GM19397 (cell line): ENCODE data around the gene FAM83G.

Source experiments
- ATAC-seq: cut with Tn5 transposase; IDR thresholded peaks from one replicate; pipeline ENCODE4 v1.9.1; 2021; ENCODE audit warnings: mild to moderate bottlenecking, moderate library complexity; ENCODE audit not compliant: unreplicated experiment

Gene FAM83G

GRCh38 chr17:18991531-18992315 lies 12.8 kb downstream of the FAM83G start:
- ATAC-seq, result no peak

- no peak for ATAC-seq
Measured at GRCh38 chr17:18990331-18990730, 14.2 kb downstream of the FAM83G start.

DNA sequence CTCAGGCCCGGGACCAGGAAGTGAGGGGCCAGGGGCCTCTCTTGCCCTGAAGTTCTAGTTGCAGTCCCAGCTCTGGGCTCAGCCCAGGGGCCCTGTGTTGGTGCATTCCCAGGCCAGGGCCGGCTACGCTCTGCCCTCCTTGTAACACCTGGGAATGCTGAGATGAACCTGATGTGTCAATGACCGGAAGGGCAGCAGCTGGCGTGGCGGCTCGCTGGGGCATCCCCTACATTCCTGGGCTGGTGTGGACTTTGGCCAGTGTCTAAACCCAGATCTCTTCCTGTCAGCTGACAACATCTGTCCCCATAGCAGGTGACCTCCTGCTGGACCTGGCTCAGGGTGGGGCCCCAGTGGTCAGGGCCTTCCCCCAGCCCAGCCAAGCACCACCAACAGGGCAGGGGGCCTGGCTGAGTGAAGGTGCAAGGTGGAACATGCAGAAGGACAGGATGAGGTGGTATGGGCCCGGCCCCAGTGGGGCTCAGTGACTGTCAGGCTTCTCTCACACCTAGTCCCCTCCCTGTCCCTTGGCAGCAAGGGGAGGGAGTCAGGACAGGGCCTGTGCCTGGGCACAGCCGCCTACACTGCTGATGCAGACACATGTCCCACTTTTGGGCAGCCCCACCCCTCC lies 15.9 kb downstream of the FAM83G start:
- ATAC-seq, result no peak

GRCh38 chr17:18987862-18988545 lies 16.6 kb downstream of the FAM83G start:
- ATAC-seq, result no peak

DNA sequence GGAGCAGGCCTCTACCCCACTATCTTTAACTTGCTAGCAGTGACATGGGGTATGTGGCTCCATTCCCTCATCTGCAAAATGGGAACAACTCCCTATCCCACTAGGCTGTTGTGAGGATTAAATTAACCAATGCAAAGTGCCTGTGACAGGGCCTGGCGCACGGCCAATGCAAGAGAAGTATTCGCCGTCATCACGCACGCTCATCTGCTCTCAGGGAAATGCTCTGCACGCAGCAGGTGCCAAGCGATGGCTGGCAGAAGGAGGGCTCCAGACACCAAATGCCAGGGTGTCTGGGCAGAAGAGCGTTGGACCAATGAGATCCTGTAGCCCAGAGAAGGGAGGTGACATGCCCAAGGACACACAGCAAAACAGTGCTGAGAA lies 17.3 kb downstream of the FAM83G start:
- no peak for ATAC-seq

DNA sequence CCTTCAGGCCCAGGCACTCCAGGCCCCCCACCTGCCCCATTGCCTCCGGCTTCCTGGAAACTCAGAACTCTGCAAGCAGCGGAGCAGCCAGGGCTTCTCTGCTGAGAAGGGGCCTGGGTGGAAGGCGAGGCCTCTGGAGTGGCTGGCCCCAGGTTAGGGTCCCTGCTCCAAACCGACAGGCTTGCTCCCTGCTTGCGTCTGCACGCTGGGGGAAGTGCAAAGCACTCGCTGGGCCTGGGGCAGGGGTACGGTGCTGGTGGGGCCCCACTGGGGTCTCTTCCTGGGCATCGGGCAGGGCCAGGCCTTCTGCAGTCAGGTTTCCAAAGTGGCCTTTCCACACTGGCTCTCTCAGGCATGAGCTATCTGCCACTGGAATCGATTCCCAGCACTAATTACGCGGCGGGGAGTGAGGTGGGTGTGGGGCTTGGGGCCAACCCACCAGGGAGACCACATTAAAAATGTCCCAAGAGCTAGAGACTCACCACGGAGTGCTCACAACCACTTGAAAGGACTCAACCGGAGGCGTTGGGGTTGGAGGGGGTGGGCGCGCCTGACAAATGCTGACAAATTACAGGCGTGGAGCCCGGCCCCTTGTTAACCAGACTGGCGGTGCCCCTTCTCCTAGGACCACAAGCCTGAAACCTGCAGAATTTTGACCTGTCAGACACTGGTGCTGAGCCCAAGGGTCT lies 17.9 kb downstream of the FAM83G start:
- no peak for ATAC-seq

GRCh38 chr17:18985475-18985874 lies 19.1 kb downstream of the FAM83G start:
- ATAC-seq, result no peak

DNA sequence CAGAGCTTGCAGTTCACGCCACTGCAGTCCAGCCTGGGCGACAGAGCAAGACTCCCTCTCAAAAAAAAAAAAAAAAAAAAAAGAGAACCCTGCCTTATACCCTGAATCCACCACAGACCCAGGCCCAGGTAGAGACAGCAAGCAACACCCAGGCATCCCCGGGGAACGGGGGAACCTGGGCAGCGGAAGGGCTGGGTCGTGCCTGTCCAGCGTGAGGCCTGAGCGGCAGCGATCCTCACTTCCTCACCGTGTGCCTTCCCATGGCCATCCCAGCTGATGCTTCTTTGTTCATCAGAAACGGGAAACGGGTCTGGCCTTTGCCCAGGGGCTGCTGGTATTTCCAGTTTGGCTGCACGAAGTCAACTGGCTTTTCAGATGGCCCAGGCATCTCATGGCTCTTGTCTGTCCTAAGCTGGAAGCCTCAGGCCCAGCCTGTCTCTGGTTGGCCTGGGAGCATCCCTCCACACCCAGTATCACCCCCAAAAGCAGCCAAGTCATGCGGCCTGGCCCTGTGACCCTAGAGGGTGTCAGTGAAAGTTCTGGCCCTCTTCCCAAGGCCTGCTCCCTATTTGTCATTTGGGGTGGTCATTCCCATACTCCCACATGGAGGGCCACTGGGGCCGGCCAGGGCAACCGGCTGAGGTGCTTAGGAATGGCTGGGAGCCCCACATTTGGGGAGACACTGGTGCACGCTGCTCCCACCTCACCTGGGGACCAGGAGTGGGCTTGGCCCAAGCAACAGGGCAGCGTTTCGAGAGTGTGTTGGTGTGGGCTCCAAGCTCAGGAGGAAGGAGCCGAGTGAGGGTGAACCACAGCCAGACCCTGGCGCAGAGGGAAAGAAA lies 20.1 kb downstream of the FAM83G start:
- ATAC-seq, result no peak

DNA sequence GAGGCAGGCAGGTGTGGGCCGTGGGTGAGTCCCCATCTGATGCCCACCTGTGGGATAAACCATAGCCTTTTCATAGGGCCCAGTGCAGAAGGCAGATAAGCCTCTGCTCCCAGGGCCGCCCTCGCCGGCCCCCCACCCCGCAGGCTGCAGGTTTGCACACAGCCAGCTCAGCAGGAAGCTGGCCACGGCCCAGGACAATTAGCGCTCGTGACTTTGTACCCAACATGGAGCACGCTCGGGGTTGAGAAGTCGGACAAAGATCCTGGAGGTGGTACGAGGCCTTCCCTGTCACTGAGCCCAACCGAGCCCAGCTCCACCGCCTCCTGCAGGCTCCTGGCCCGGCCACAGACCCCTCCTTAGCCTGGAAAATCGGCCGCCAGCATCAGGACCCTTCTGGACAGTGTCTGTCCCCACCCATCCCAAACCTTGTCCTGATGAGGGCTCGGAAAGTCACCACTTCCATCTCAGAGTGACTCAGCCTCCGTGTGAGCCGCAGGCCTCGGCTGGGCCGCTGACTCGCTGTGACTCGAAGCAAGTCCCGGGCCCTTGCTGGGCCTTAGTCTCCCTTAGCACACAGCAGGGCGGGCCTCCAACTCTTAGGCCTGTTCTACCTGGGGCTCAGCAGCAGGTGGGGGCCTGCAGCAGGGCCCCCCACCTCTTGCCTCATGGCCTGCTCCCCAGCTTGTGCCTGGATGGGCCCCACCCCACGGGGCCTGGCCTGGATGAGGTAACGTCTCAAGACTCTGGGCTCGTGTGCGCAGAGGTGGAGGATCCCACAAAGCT lies 22.7 kb downstream of the FAM83G start:
- ATAC-seq, result no peak

GRCh38 chr17:18981335-18981641 lies 23.3 kb downstream of the FAM83G start:
- no peak for ATAC-seq

GRCh38 chr17:18980682-18981334 lies 23.8 kb downstream of the FAM83G start:
- no peak for ATAC-seq

DNA sequence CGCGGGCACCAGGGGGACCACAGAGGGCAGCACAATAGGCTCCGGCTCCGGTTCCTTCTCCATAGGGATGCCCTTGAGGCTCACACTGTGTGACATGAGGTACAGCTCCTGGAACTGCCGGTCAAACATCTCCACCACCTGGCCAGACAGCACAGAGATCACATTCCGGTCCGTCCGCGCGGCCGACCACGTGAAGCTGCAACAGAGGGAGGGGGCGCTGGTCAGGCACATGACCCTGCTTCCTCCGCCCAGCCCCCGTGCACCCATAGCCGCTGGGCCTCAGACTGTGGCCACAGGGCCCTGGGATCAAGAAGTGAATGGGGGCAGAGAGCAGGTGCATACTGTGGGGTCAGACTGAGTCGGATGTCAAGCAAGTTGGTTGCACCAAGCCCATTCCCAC lies 25.9 kb downstream of the FAM83G start:
- no peak for ATAC-seq

- ATAC-seq, result no peak
Measured at GRCh38 chr17:18978050-18978449, 26.5 kb downstream of the FAM83G start.

GRCh38 chr17:18977646-18978045 lies 26.9 kb downstream of the FAM83G start:
- ATAC-seq, result no peak

GRCh38 chr17:18977021-18977420 lies 27.5 kb downstream of the FAM83G start:
- ATAC-seq, result no peak

GRCh38 chr17:18976201-18976600 lies 28.4 kb downstream of the FAM83G start:
- no peak for ATAC-seq

- no peak for ATAC-seq
Measured at GRCh38 chr17:18975597-18975996, 29.0 kb downstream of the FAM83G start.

DNA sequence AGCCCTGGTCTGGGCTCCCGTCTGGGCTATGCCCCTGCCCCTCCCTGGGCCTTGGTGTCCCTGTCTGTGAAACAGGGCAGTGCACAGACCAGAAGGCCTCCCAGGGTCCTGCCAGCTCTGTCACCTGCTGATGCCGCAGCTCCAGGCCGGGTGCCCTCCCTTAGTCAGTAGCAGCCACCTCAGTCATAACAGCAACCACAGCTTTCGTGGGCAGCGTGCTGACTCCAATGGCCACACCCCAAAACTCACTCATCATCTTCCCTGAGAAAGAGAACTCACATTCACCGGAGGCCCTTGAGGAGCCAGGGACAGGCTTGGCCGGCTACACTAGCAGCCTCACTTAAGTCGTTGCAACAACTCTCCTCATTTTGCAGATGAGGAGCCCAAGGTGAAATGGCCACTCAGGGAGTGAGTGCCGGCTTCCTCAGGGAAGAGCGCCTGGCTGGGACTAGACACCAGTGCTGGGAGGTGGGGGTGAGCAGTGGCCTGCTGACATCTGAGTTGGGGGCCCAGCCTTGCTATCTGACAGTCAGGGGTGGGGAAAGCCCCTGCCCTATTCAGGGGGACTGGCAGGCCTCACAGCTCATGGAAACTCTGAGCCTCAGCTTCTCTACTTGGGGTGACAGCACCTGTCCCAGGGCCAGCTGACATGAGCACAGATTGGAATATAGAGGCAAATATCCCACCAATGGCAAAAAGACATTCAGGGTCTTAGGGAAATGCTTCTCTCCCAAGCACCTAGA lies 30.0 kb downstream of the FAM83G start:
- ATAC-seq, result no peak

GRCh38 chr17:18971801-18972200 lies 32.8 kb downstream of the FAM83G start:
- no peak for ATAC-seq
